GM19397 (cell line): Measurements from ENCODE around the gene HBS1L.

Experiments
- ATAC-seq: cut with Tn5 transposase; IDR thresholded peaks from one replicate; pipeline ENCODE4 v1.9.1; 2021; ENCODE audit warnings: mild to moderate bottlenecking, moderate library complexity; ENCODE audit not compliant: unreplicated experiment

Gene HBS1L

GRCh38 chr6:134954272-134955000, 100.2 kb downstream of the HBS1L start:
- ATAC-seq: no peak

- no peak for ATAC-seq
Measured at GRCh38 chr6:134951494-134952263, 102.9 kb downstream of the HBS1L start.

- no peak for ATAC-seq
Measured at GRCh38 chr6:134950482-134950881, 104.1 kb downstream of the HBS1L start.

- ATAC-seq: no peak
Measured at GRCh38 chr6:134949927-134950326, 104.7 kb downstream of the HBS1L start, which contains the start of gene ALDH8A1. Gene ALDH8A1 (minus strand): TSS chr6:134950101. CDS start chr6:134950053, 48 bp downstream.

- no peak for ATAC-seq
Measured at GRCh38 chr6:134948691-134949090, 105.9 kb downstream of the HBS1L start.

GRCh38 chr6:134948142-134948541, 106.5 kb downstream of the HBS1L start:
- ATAC-seq: no peak

- ATAC-seq: no peak
Measured at GRCh38 chr6:134945045-134945444, 109.6 kb downstream of the HBS1L start.

GRCh38 chr6:134943522-134944111, 111.0 kb downstream of the HBS1L start:
- no peak for ATAC-seq

GRCh38 chr6:134938896-134939295, 115.7 kb downstream of the HBS1L start:
- ATAC-seq: no peak

- no peak for ATAC-seq
Measured at GRCh38 chr6:134937426-134937825, 117.2 kb downstream of the HBS1L start.

GRCh38 chr6:134936931-134937330, 117.7 kb downstream of the HBS1L start:
- ATAC-seq: no peak

- no peak for ATAC-seq
Measured at GRCh38 chr6:134936476-134936875, 118.1 kb downstream of the HBS1L start.

GRCh38 chr6:134934793-134935485, 119.7 kb downstream of the HBS1L start:
- no peak for ATAC-seq

GRCh38 chr6:134932535-134933470, 121.8 kb downstream of the HBS1L start:
- ATAC-seq: no peak

- ATAC-seq: no peak
Measured at GRCh38 chr6:134932098-134932497, 122.5 kb downstream of the HBS1L start.

- no peak for ATAC-seq
Measured at GRCh38 chr6:134930463-134930862, 124.2 kb downstream of the HBS1L start.

- ATAC-seq: no peak
Measured at GRCh38 chr6:134928151-134928900, 126.3 kb downstream of the HBS1L start.

GRCh38 chr6:134925800-134926199, 128.8 kb downstream of the HBS1L start:
- ATAC-seq: no peak

GRCh38 chr6:134921721-134922261, 132.8 kb downstream of the HBS1L start:
- no peak for ATAC-seq
